ENCODE results near the gene UCK2. TPM values are rescaled to one million over a fixed set of nuclear protein-coding genes. Genes with fewer than 3 reads are reported as not detected.
"Not testable (repeated sequence)": the region's sequence is repeated elsewhere in the genome, so short reads cannot be mapped to it uniquely, and the experiment has no call there.

Gene UCK2
- total and polyA plus RNA-seq, 2 donors (not counting 3 experiments of a cell fraction or from before 2014, with no cell fraction given) = 62.3 to 74.7 TPM

DNA sequence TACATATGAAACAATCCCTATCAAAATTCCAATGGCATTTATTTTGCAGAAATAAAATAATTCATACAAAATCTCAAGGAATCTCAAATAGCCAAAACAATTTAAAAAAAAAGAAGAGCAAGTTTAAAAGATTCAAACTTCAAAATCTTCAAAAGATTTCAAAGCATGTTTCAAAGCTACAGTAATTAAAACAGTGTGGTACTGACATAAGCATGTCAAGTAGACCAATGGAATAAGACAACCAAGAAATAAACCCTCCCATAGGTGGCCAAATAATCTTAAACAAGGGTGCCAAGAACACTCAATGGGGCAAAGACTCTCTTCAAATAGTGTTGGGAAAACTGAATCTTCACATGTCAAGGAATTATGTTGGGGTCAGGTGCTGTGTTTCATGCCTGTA is 28.0 kb upstream of the UCK2 start:
- DNase-seq (ENCODE audit: low read depth, low spot score) = no peak
- H3K4me1 ChIP-seq (ENCODE audit: control insufficient read depth, extremely low read depth, insufficient read depth, low read length) = no peaks in the 10 kb centered on the region
- no peak overlapping the region for H3K4me2 ChIP-seq (ENCODE audit: insufficient read depth, low read length)
- TF ChIP-seq GATA2 (IDR thresholded peaks at IDR 0.05; ENCODE audit: insufficient read depth, insufficient read length, low read depth, low read length) (no peak), POLR2AphosphoS5 (IDR thresholded peaks at IDR 0.05; ENCODE audit: insufficient read depth, low read depth, low read length) (no peak), FOS (IDR thresholded peaks at IDR 0.05; ENCODE audit: borderline replicate concordance, insufficient read depth, low read length) (no peak), POLR2A (IDR thresholded peaks at IDR 0.05; ENCODE audit: low read depth, low read length) (no peak), MYC (IDR thresholded peaks at IDR 0.05; ENCODE audit: low read depth, low read length) (no peak), EZH2 (IDR thresholded peaks at IDR 0.05; ENCODE audit: borderline replicate concordance, low read depth, low read length, severe bottlenecking) (no peak), JUN (IDR thresholded peaks at IDR 0.05; ENCODE audit: borderline replicate concordance, insufficient read depth, insufficient read length, low read depth) (no peak)
- TF ChIP-seq, protein P1, sequence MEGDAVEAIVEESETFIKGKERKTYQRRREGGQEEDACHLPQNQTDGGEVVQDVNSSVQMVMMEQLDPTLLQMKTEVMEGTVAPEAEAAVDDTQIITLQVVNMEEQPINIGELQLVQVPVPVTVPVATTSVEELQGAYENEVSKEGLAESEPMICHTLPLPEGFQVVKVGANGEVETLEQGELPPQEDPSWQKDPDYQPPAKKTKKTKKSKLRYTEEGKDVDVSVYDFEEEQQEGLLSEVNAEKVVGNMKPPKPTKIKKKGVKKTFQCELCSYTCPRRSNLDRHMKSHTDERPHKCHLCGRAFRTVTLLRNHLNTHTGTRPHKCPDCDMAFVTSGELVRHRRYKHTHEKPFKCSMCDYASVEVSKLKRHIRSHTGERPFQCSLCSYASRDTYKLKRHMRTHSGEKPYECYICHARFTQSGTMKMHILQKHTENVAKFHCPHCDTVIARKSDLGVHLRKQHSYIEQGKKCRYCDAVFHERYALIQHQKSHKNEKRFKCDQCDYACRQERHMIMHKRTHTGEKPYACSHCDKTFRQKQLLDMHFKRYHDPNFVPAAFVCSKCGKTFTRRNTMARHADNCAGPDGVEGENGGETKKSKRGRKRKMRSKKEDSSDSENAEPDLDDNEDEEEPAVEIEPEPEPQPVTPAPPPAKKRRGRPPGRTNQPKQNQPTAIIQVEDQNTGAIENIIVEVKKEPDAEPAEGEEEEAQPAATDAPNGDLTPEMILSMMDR (IDR thresholded peaks at IDR 0.05; ENCODE audit: extremely low read depth in 1 of 2, insufficient read depth in 1 of 2, low read depth in 1 of 2, low read length in 2 of 2) = no peak
- TF ChIP-seq, protein P2, sequence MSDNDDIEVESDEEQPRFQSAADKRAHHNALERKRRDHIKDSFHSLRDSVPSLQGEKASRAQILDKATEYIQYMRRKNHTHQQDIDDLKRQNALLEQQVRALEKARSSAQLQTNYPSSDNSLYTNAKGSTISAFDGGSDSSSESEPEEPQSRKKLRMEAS (IDR thresholded peaks at IDR 0.05; ENCODE audit: insufficient read depth, insufficient read length) = no peak
- BruUV-seq (replicated peaks) = no TSS peak
- dilution Hi-C loops (cut with MboI; ENCODE audit: extremely low pct_ligation_motif_present, low sequenced_read_pairs) = no loop called here
- H3K27ac ChIP-seq (ENCODE audit: insufficient read depth, low read depth, low read length) = no peak overlapping the region
- H3K36me3 ChIP-seq (ENCODE audit: control insufficient read depth in 2 of 2, extremely low read depth in 1 of 2, insufficient read depth in 2 of 2, low read length in 2 of 2) = no peaks in the 10 kb centered on the region
- FAIRE-seq = no peak
- no peak overlapping the region for H3K4me3 ChIP-seq (replicated peaks in 1 of 3; ENCODE audit: insufficient read depth in 1 of 3, low read depth in 1 of 3, low read length in 3 of 3)
- ChIA-PET POLR2A (no interaction called here), CTCF (no interaction called here)
- no peaks in the 10 kb centered on the region for H4K20me1 ChIP-seq (replicated peaks; ENCODE audit: control insufficient read depth, extremely low read depth, insufficient read depth, low read length)
- no peaks in the 10 kb centered on the region for H3K9me1 ChIP-seq (replicated peaks; ENCODE audit: control insufficient read depth, extremely low read depth, insufficient read depth, low read length)
- H3K79me2 ChIP-seq (ENCODE audit: control insufficient read depth, insufficient read depth, low read length) = no peaks in the 10 kb centered on the region
- H3K9me3 ChIP-seq (replicated peaks; ENCODE audit: control insufficient read depth, insufficient read depth, low read length) = no peaks in the 10 kb centered on the region
- intact Hi-C loops (cut with micrococcal nuclease) = no loop called here
- H3K27me3 ChIP-seq (ENCODE audit: control insufficient read depth in 2 of 2, insufficient read depth in 2 of 2, low read length in 2 of 2) = peaks cover 1 to 4% of the 10 kb centered on the region in 2 experiments
- H2AFZ ChIP-seq (ENCODE audit: low read depth, low read length) = no peak overlapping the region
- H3K9ac ChIP-seq (replicated peaks; ENCODE audit: extremely low read depth, insufficient read depth, low read length) = no peak overlapping the region

DNA sequence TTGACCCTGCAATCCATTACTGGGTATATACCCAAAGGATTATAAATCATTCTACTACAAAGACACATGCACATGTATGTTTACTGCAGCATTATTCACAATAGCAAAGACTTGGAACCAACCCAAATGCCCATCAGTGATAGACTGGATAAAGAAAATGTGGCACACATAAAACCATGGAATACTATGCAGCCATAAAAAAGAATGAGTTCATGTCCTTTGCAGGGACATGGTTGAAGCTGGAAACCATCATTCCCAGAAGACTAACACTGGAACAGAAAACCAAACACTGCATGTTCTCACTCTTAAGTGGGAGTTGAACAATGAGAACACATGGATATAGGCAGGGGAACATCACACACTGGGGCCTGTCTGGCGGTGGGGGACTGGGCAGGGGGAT is 22.9 kb upstream of the UCK2 start:
- H2AFZ ChIP-seq (ENCODE audit: low read depth, low read length); FAIRE-seq; H3K9ac ChIP-seq (replicated peaks; ENCODE audit: extremely low read depth, insufficient read depth, low read length); DNase-seq (ENCODE audit: low read depth, low spot score); intact Hi-C loops (cut with micrococcal nuclease); H3K9me3 ChIP-seq (replicated peaks; ENCODE audit: control insufficient read depth, insufficient read depth, low read length); H3K79me2 ChIP-seq (ENCODE audit: control insufficient read depth, insufficient read depth, low read length); H3K9me1 ChIP-seq (replicated peaks; ENCODE audit: control insufficient read depth, extremely low read depth, insufficient read depth, low read length); H4K20me1 ChIP-seq (replicated peaks; ENCODE audit: control insufficient read depth, extremely low read depth, insufficient read depth, low read length); H3K27me3 ChIP-seq (ENCODE audit: control insufficient read depth in 2 of 2, insufficient read depth in 2 of 2, low read length in 2 of 2); BruUV-seq (replicated peaks); H3K27ac ChIP-seq (ENCODE audit: insufficient read depth, low read depth, low read length); H3K4me3 ChIP-seq (replicated peaks in 1 of 3; ENCODE audit: insufficient read depth in 1 of 3, low read depth in 1 of 3, low read length in 3 of 3); H3K4me2 ChIP-seq (ENCODE audit: insufficient read depth, low read length); POLR2A ChIA-PET; H3K36me3 ChIP-seq (ENCODE audit: control insufficient read depth in 2 of 2, extremely low read depth in 1 of 2, insufficient read depth in 2 of 2, low read length in 2 of 2); CTCF ChIA-PET; H3K4me1 ChIP-seq (ENCODE audit: control insufficient read depth, extremely low read depth, insufficient read depth, low read length); dilution Hi-C loops (cut with MboI; ENCODE audit: extremely low pct_ligation_motif_present, low sequenced_read_pairs): not testable (repeated sequence)
